ENCODE measurements around the gene GRM4.

GRM4 gene

DNA sequence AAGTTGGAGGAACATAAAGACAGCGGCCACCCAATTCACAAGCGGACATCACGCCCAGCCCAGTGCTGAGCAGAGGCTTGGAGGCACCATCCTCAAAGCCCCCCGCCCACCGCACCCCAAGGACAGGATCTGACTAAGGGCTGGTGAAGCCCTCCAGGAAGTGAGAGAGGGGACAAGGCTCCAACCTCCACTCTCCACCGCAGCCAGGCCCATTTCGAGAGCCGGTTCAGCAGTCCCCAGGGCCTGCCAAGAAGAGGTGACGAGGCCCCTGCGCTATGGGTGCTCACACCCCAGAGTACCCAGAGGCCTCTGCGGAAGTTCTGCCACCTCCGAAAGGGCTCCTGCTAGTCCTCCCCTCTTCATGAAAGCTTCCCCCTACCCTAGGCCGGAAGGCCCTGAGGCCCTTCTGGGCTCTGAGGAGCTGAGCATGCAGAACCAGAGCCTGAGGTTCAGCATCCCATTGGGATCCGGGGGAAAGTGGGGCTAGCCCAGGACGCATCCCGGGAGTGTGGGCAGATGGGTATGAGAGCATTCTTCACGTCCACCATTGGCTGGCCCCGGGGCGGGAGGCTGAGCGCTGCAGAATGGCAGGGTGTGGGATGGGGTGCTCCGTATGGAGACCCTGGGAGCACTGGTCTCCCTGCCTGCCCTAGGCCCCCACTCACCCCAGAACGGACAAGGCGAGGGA lies 2.5 kb downstream of the GRM4 start:
- DNase-seq (ENCODE audit: low read depth in 2 of 3, low spot score in 2 of 3): no peak

DNA sequence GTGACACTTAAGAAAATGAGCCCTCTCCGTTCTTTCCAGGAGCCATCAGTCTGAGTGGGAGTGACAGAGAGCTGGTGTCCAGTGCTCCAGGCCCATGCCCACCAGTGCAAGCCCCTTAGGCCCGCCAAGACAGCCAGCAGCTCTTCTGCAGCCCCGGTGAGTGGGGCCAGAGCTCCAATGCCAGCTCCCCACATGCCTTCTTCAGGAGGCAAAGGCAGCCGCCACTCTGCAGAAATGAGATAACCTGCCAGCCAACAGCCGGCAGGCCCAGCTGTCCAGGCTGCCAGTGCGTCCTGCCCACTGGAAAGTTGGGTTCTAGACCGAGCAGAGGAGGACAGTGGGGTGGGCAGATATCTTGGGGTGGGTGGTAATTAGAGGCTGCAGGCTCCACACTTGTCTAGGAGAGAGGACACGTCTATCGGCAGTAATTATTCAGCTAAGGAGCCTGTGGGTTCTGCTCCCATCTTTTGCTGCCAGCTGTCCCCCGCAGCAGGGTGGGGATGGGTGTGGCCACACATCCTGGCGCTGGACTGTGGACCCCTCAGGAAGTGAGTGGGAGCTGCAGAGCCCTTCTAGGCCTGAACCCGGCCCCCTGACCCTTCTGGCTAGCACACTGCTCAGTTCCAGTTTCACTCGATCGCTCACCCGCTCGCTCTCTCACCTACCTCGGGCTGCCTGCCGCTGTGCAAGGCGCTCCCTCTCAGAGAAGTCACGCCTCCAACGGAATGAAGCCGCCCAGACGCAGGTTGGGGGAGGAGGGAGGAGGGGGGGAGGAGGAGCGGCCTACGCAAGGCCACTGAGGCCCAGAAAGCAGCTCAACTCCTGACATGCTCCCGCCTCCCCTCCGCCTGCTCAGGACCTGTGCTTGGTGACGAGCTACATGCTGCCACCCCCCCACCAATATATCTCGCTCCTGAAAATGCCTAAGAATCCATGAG lies 3.6 kb downstream of the GRM4 start:
- no peak for DNase-seq (ENCODE audit: low read depth in 2 of 3, low spot score in 2 of 3)

GRCh38 chr6:34140075-34140474 lies 5.8 kb downstream of the GRM4 start:
- DNase-seq (ENCODE audit: low read depth in 2 of 3, low spot score in 2 of 3): no peak

DNA sequence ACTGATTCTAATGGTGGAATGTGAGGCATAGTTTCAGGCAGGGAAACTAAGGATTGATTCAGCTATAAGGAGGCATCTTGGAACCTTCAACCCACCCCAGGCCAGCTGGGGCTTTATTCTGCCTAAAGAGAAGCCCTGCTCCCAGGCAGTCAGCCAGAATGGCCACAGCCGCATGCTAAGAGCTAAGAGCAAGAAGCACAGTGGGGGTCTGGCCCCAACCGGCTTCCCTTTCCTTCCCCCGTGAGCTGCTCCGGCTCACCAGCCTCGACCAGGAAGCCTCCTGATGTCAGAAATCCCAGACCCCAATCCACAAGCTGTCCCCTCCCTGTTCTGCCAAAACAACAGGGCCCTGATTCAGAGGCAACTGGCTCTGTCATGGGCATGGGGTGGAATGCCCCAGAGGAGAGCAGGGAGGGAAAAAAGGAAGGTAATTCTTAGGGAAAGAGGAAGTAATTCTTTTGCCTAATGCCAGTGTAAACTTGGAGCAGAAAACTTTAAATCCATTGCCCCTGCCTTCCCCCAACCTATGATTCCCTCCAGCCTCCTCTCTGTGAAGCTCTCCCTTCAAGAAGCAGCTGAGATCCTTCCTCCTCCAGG lies 6.9 kb downstream of the GRM4 start:
- DNase-seq (ENCODE audit: low read depth in 2 of 3, low spot score in 2 of 3): no peak

GRCh38 chr6:34138191-34138590 lies 7.7 kb downstream of the GRM4 start:
- no peak for DNase-seq (ENCODE audit: low read depth in 2 of 3, low spot score in 2 of 3)

GRCh38 chr6:34135541-34135940 lies 10.3 kb downstream of the GRM4 start:
- DNase-seq (ENCODE audit: low read depth in 2 of 3, low spot score in 2 of 3): no peak

- no peak for DNase-seq (ENCODE audit: low read depth in 2 of 3, low spot score in 2 of 3)
Measured at GRCh38 chr6:34132486-34133185, 13.3 kb downstream of the GRM4 start.

- DNase-seq (ENCODE audit: low read depth in 2 of 3, low spot score in 2 of 3): no peak
Measured at GRCh38 chr6:34131326-34132290, 14.3 kb downstream of the GRM4 start.

DNA sequence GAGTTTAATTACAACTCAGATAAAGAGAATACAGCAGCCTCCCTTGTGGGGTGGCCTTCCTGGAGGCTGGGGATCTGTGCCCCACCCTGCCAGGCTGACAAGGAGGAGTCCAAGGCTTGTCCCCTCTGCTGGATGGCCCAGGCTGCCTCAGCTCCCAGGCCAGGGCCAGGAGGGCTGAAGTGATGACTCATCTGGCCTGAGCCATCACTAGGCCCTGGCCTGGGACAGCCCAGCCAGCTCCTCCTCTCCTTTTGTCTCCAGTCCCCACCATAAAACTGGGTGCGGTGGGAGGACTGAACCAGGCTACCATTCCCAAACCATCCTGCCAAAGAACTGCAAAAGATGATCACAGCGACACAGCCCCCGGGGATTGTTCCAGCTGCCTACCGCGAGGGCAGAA lies 15.0 kb downstream of the GRM4 start:
- no peak for DNase-seq (ENCODE audit: low read depth in 2 of 3, low spot score in 2 of 3)

DNA sequence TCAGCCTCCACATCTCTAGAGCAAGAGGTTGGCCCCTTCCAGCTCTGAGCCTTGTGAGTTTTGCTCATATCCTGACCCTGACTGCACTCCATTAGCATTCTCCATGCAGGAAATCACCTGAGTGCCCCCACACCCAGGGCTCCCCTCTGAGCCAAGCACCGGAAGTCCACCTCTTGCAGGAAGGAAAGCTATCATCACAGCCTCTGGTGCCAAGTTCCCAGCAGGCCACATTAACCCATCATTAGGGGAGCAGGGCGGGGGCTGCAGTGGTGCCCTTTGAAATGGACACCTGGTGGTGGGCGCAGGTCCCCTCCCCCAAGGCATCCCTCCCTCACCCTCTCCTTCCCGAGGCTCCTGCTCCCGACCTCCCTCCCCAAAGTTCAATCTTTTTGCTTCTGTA lies 16.1 kb downstream of the GRM4 start:
- DNase-seq (ENCODE audit: low read depth in 2 of 3, low spot score in 2 of 3): no peak

GRCh38 chr6:34128045-34128444 lies 17.8 kb downstream of the GRM4 start:
- no peak for DNase-seq (ENCODE audit: low read depth in 2 of 3, low spot score in 2 of 3)

DNA sequence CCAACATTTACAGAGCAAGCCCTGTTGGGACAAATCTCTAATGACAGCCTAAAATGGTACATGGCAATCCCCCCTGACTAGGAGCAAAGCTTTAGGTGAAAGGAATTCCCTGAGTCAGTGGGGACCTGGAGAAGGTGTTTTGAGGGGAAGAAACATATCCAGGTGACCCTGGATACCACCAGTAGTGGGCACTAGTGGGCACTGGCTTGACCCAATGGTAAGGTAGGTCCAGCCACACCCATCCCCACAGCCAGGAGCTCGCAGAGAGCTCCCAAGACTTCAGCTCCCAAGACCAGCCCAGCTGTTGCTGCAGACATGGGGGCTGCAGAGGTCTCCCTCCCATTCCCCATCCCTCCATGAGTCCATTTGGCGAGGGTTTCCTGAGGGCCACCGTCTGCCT lies 19.5 kb downstream of the GRM4 start:
- DNase-seq (ENCODE audit: low read depth in 2 of 3, low spot score in 2 of 3): no peak

DNA sequence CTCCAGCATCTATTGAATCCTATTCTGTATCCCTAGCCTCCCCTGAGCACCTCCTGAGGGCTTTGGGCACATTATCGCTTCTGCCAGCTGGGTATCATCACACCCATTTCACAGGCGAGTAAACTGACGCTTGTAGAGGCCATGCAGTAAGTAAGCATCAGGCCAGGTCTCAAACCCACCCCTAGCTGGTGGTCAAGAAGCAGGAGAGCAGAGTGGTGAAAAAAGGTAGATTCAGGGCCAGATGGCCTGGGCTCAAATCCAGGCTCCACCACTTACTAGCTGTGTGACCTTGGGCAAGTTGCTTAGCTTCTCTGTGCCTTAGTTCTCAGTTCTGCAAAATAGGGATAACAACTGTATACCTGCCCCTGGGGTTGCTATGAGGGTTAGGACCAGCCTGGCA lies 19.9 kb downstream of the GRM4 start:
- DNase-seq (ENCODE audit: low read depth in 2 of 3, low spot score in 2 of 3): no peak

GRCh38 chr6:34120953-34121675 lies 24.8 kb downstream of the GRM4 start:
- DNase-seq (ENCODE audit: low read depth in 2 of 3, low spot score in 2 of 3): no peak

- no peak for DNase-seq (ENCODE audit: low read depth in 2 of 3, low spot score in 2 of 3)
Measured at GRCh38 chr6:34115915-34116314, 30.0 kb downstream of the GRM4 start.

DNA sequence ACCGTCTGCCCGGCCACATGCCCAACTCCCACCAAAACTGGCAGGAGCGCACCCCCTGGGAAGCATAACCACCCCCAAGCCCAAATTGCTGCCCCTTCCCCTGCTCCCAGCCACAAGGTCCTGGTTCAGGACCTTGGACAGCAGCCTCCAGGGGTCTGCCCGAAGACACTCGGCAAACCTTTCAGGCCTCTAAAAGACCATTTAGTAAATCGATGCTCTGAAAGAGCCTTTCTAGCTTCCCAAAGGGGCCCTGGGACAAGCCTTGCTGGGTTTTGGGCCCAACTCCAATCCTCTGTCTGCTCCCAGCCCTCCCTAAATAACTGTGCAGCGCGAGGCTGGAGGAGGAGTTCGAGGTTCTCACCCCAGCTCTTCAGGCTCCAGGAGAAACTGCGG lies 30.5 kb downstream of the GRM4 start:
- DNase-seq (ENCODE audit: low read depth in 2 of 3, low spot score in 2 of 3): no peak

- DNase-seq (ENCODE audit: low read depth in 2 of 3, low spot score in 2 of 3): no peak
Measured at GRCh38 chr6:34114695-34115402, 31.0 kb downstream of the GRM4 start.

- DNase-seq (ENCODE audit: low read depth in 2 of 3, low spot score in 2 of 3): no peak
Measured at GRCh38 chr6:34113532-34113931, 32.4 kb downstream of the GRM4 start.

DNA sequence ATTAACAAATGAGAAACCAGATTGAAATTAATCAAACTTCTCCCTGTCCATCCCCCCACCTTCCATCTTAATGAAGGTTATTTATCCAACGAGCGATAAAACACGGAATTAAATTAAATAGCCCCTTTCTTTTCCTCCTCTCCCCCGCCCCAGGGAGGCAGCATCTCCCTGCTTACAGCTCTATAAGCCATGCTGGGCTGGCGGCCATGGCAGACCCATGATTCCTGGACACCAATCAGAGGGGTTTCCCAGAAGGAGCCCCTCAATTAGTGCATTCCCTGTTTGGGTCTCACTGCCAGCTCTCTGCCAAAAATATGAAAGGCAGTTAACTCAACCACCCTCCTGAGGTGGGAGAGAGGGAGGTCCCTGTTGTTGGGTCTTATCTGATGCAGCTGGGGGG lies 33.8 kb downstream of the GRM4 start:
- DNase-seq (ENCODE audit: low read depth in 2 of 3, low spot score in 2 of 3): no peak

Measured in activated CD8-positive, alpha-beta memory T cell treated with anti-CD3 and anti-CD28 coated beads for 48 hours (primary cell).